Stomach smooth muscle (tissue), 2 donors: ENCODE results near the gene TMEM43.

Experiments used
- H3K27ac ChIP-seq: one replicate; pipeline ENCODE4 v1.7.0; 2013; ENCODE audit warnings: mild to moderate bottlenecking, low read length, inconsistent platforms
- H3K27me3 ChIP-seq, 2 donors: one replicate each; pipeline ENCODE4 v1.7.0; 2013; ENCODE audit warnings: low read length in 2 of 2; ENCODE audit not compliant: insufficient read depth in 2 of 2, control insufficient read depth in 1 of 2
- H3K36me3 ChIP-seq, 2 donors: one replicate each; pipeline ENCODE4 v1.7.0; 2013; ENCODE audit warnings: low read length in 2 of 2; ENCODE audit not compliant: control insufficient read depth in 2 of 2, insufficient read depth in 2 of 2
- H3K4me1 ChIP-seq: one replicate; pipeline ENCODE4 v1.7.0; 2013; ENCODE audit warnings: low read length; ENCODE audit not compliant: control insufficient read depth, insufficient read depth
- H3K4me3 ChIP-seq, 2 donors: one replicate each; pipeline ENCODE4 v1.7.0; 2013; ENCODE audit warnings: low read length in 2 of 2
- H3K9ac ChIP-seq, 2 donors: one replicate each; pipeline ENCODE4 v1.7.0; 2013; ENCODE audit warnings: low read length in 2 of 2, mild to moderate bottlenecking in 1 of 2
- H3K9me3 ChIP-seq, 2 donors: one replicate each; pipeline ENCODE4 v1.7.0; 2013; ENCODE audit warnings: low read length in 2 of 2; ENCODE audit not compliant: control insufficient read depth in 2 of 2
- donor health status: healthy.
- donor health status: Pancreatic carcinoma.

The TMEM43 gene

GRCh38 chr3:14122301-14122700 lies 2.6 kb upstream of the TMEM43 start:
- H3K4me1 ChIP-seq, result peaks cover 29% of the 10 kb centered on the region
- no peak overlapping the region for H3K9ac ChIP-seq
- H3K27me3 ChIP-seq, result no peaks in the 10 kb centered on the region
- H3K9me3 ChIP-seq, result no peaks in the 10 kb centered on the region
- H3K27ac ChIP-seq, result no peak overlapping the region
- H3K36me3 ChIP-seq, result peaks cover 4 to 25% of the 10 kb centered on the region in 2 donors
- H3K4me3 ChIP-seq, result no peak overlapping the region

- no peaks in the 10 kb centered on the region for H3K9me3 ChIP-seq
- H3K36me3 ChIP-seq, result peaks cover 4 to 34% of the 10 kb centered on the region in 2 donors
- no peaks in the 10 kb centered on the region for H3K27me3 ChIP-seq
- H3K4me1 ChIP-seq, result peaks cover 35% of the 10 kb centered on the region
- peak overlapping the region; percentile 92 for H3K27ac ChIP-seq
- peak overlapping the region; percentile 87 to 89 for H3K9ac ChIP-seq
- peak overlapping the region; percentile 74 to 98 for H3K4me3 ChIP-seq
Measured at GRCh38 chr3:14123308-14124222, 1.3 kb upstream of the TMEM43 start.

GRCh38 chr3:14124223-14124614 lies 633 bp upstream of the TMEM43 start:
- Histone ChIP-seq H3K4me1 (peaks cover 35% of the 10 kb centered on the region), H3K9me3 (no peaks in the 10 kb centered on the region), H3K9ac (peak overlapping the region; percentile 87 to 89), H3K27ac (peak overlapping the region; percentile 92), H3K27me3 (no peaks in the 10 kb centered on the region), H3K36me3 (peaks cover 9 to 31% of the 10 kb centered on the region in 2 donors), H3K4me3 (peak overlapping the region; percentile 74 to 98)

- H3K36me3 ChIP-seq, result peaks cover 11 to 32% of the 10 kb centered on the region in 2 donors
- peaks cover 35% of the 10 kb centered on the region for H3K4me1 ChIP-seq
- peak overlapping the region; percentile 92 for H3K27ac ChIP-seq
- no peaks in the 10 kb centered on the region for H3K9me3 ChIP-seq
- peak overlapping the region; percentile 74 to 98 for H3K4me3 ChIP-seq
- H3K9ac ChIP-seq, result peak overlapping the region; percentile 89 to 96
- no peaks in the 10 kb centered on the region for H3K27me3 ChIP-seq
Measured at GRCh38 chr3:14125193-14126016, 553 bp downstream of the TMEM43 start.

GRCh38 chr3:14126017-14126886 lies 1.4 kb downstream of the TMEM43 start:
- Histone ChIP-seq H3K27ac (peak overlapping the region; percentile 92), H3K9me3 (no peaks in the 10 kb centered on the region), H3K9ac (peak overlapping the region; percentile 89 to 96), H3K4me3 (peak overlapping the region; percentile 74 to 98), H3K27me3 (no peaks in the 10 kb centered on the region), H3K36me3 (peaks cover 19 to 38% of the 10 kb centered on the region in 2 donors), H3K4me1 (peaks cover 35% of the 10 kb centered on the region)

- Histone ChIP-seq H3K9ac (peak overlapping the region; percentile 89 to 96), H3K9me3 (no peaks in the 10 kb centered on the region), H3K27me3 (no peaks in the 10 kb centered on the region), H3K27ac (peak overlapping the region; percentile 92), H3K36me3 (peaks cover 26 to 38% of the 10 kb centered on the region in 2 donors), H3K4me1 (peaks cover 35% of the 10 kb centered on the region), H3K4me3 (peak overlapping the region; percentile 74 to 98)
Measured at GRCh38 chr3:14126887-14127505, 2.1 kb downstream of the TMEM43 start.

- peak overlapping the region in 1 of 2 donors; percentile 98 for H3K4me3 ChIP-seq
- H3K9me3 ChIP-seq, result no peaks in the 10 kb centered on the region
- peaks cover 35% of the 10 kb centered on the region for H3K4me1 ChIP-seq
- H3K27ac ChIP-seq, result peak overlapping the region; percentile 46
- peaks cover 33 to 44% of the 10 kb centered on the region in 2 donors for H3K36me3 ChIP-seq
- no peaks in the 10 kb centered on the region for H3K27me3 ChIP-seq
- H3K9ac ChIP-seq, result no peak overlapping the region
Measured at GRCh38 chr3:14127516-14128161, 2.8 kb downstream of the TMEM43 start.

GRCh38 chr3:14128724-14129123 lies 3.9 kb downstream of the TMEM43 start:
- no peak overlapping the region for H3K4me3 ChIP-seq
- H3K36me3 ChIP-seq, result peaks cover 43 to 54% of the 10 kb centered on the region in 2 donors
- no peak overlapping the region for H3K27ac ChIP-seq
- H3K9me3 ChIP-seq, result no peaks in the 10 kb centered on the region
- no peak overlapping the region for H3K9ac ChIP-seq
- peaks cover 28% of the 10 kb centered on the region for H3K4me1 ChIP-seq
- H3K27me3 ChIP-seq, result no peaks in the 10 kb centered on the region

GRCh38 chr3:14129296-14129695 lies 4.4 kb downstream of the TMEM43 start:
- Histone ChIP-seq H3K36me3 (peaks cover 49 to 60% of the 10 kb centered on the region in 2 donors), H3K9ac (no peak overlapping the region), H3K27ac (no peak overlapping the region), H3K4me1 (peaks cover 26% of the 10 kb centered on the region), H3K9me3 (no peaks in the 10 kb centered on the region), H3K27me3 (no peaks in the 10 kb centered on the region), H3K4me3 (no peak overlapping the region)
